ENCODE results near the gene TPBGL.

DNA sequence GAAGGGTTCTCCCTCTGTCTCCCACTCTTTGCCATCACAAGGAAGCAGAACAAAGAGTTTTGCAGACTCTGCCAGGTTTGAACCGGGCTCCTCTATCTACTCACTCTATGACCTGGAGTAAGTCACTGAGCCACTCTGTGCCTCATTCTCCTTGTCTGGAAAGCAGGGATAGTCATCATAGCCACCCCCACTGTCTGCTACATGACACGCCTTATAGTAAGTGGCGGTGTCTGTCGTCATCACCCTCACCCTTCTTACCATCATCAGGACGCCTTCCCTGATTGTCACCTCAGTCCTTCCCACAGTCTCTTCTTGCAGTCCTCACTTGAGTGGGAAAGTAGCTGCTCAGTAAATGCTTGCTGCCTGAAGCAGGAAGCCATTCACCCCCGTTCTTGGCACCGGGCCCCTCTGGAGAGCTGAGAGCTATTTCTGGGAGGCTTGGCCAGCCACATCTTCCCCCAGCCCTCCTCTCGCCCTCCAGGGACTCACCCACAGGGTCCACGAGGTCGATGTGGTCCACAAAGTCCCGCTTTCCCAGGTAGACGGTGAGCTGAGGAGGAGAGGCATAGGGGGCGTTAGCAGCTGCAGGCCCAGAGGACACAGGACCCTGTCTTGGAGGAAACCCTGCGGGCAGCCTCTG, 46.4 kb downstream of the TPBGL start:
- TF ChIP-seq, protein P1, sequence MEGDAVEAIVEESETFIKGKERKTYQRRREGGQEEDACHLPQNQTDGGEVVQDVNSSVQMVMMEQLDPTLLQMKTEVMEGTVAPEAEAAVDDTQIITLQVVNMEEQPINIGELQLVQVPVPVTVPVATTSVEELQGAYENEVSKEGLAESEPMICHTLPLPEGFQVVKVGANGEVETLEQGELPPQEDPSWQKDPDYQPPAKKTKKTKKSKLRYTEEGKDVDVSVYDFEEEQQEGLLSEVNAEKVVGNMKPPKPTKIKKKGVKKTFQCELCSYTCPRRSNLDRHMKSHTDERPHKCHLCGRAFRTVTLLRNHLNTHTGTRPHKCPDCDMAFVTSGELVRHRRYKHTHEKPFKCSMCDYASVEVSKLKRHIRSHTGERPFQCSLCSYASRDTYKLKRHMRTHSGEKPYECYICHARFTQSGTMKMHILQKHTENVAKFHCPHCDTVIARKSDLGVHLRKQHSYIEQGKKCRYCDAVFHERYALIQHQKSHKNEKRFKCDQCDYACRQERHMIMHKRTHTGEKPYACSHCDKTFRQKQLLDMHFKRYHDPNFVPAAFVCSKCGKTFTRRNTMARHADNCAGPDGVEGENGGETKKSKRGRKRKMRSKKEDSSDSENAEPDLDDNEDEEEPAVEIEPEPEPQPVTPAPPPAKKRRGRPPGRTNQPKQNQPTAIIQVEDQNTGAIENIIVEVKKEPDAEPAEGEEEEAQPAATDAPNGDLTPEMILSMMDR (conservative IDR thresholded peaks at IDR 0.05; ENCODE audit: low read depth, low read length), result no peak
- no peak for TF ChIP-seq EZH2 (IDR thresholded peaks at IDR 0.05; ENCODE audit: low read length, unreplicated experiment)
- no peak for TF ChIP-seq EZH2phosphoT487 (IDR thresholded peaks at IDR 0.05; ENCODE audit: borderline replicate concordance, low read length)

Data from PC-3 (cell line).